HepG2 (cell line): Measurements from ENCODE around the gene RSPRY1. TPM values are rescaled to one million over a fixed set of nuclear protein-coding genes. Genes with fewer than 3 reads are reported as not detected.

ENCODE experiments used
- ASH2L ChIP-seq: fragments of 300-600, 200-600 bp; sonication (generic); IDR thresholded peaks from 2 replicates; pipeline ENCODE4 v1.7.0; 2017; ENCODE audit warnings: low read depth, mild to moderate bottlenecking, moderate library complexity, mixed read lengths, low read length; ENCODE audit not compliant: insufficient read length
- CAMTA2 ChIP-seq: sonication (generic); formaldehyde crosslinking; IDR thresholded peaks from 2 replicates; pipeline ENCODE4 v1.4.0; 2020; ENCODE audit warnings: mild to moderate bottlenecking, missing genetic modification reagents, borderline replicate concordance
- FOXJ3 ChIP-seq: sonication (generic); formaldehyde crosslinking; IDR thresholded peaks from 2 replicates; pipeline ENCODE4 v1.4.0; 2020; ENCODE audit warnings: missing genetic modification reagents, mild to moderate bottlenecking, borderline replicate concordance
- GLI4 ChIP-seq: sonication (generic); formaldehyde crosslinking; IDR thresholded peaks from 2 replicates; pipeline ENCODE4 v1.5.1; 2020; ENCODE audit warnings: missing genetic modification reagents, mild to moderate bottlenecking, moderate library complexity, borderline replicate concordance
- NR2C2 ChIP-seq: sonication (generic); formaldehyde crosslinking; IDR thresholded peaks from 2 replicates; pipeline ENCODE4 v1.4.0; 2020; ENCODE audit warnings: missing genetic modification reagents, mild to moderate bottlenecking, moderate library complexity, borderline replicate concordance
- NRL ChIP-seq: sonication (generic); formaldehyde crosslinking; IDR thresholded peaks from 2 replicates; pipeline ENCODE4 v1.5.0; 2020; ENCODE audit warnings: missing genetic modification reagents, mild to moderate bottlenecking, moderate library complexity, borderline replicate concordance
- RARA ChIP-seq: IDR thresholded peaks from 2 replicates; pipeline ENCODE4 v1.6.1; 2016; ENCODE audit warnings: missing genetic modification reagents, missing compliant biosample characterization
- REPIN1 ChIP-seq: sonication (generic); formaldehyde crosslinking; IDR thresholded peaks from 2 replicates; pipeline ENCODE4 v1.8.0; 2022; ENCODE audit warnings: missing genetic modification reagents, low read depth, mild to moderate bottlenecking, borderline replicate concordance
- ZBTB38 ChIP-seq: sonication (generic); formaldehyde crosslinking; IDR thresholded peaks from 2 replicates; pipeline ENCODE4 v1.5.1; 2020; ENCODE audit warnings: mild to moderate bottlenecking, missing genetic modification reagents
- ZFP36 ChIP-seq: fragments of 150-350 bp; IDR thresholded peaks from 2 replicates; pipeline ENCODE4 v1.6.1; 2018; ENCODE audit warnings: borderline replicate concordance, low read length, low read depth; ENCODE audit not compliant: partially characterized antibody
- ZNF124 ChIP-seq: sonication (generic); formaldehyde crosslinking; IDR thresholded peaks from 2 replicates; pipeline ENCODE4 v1.4.0; 2020; ENCODE audit warnings: missing genetic modification reagents
- ZNF33B ChIP-seq: sonication (generic); formaldehyde crosslinking; IDR thresholded peaks from 2 replicates; pipeline ENCODE4 v1.5.1; 2020; ENCODE audit warnings: mild to moderate bottlenecking, missing genetic modification reagents
- ZNF678 ChIP-seq: sonication (generic); formaldehyde crosslinking; IDR thresholded peaks from 2 replicates; pipeline ENCODE4 v1.4.0; 2020; ENCODE audit warnings: mild to moderate bottlenecking, missing genetic modification reagents
- ZNF781 ChIP-seq: sonication (generic); formaldehyde crosslinking; IDR thresholded peaks from 2 replicates; pipeline ENCODE4 v1.5.1; 2020; ENCODE audit warnings: borderline replicate concordance, mild to moderate bottlenecking, missing genetic modification reagents; ENCODE audit errors: not compliant biosample characterization
- ZNF788 ChIP-seq: sonication (generic); formaldehyde crosslinking; IDR thresholded peaks from 2 replicates; pipeline ENCODE4 v1.5.0; 2020; ENCODE audit warnings: mild to moderate bottlenecking, missing genetic modification reagents, borderline replicate concordance
- ZNF839 ChIP-seq: sonication (generic); formaldehyde crosslinking; IDR thresholded peaks from 2 replicates; pipeline ENCODE4 v1.4.0; 2020; ENCODE audit warnings: missing genetic modification reagents, mild to moderate bottlenecking, borderline replicate concordance
- polyA plus RNA-seq, 8 experiments: library from polyadenylated mRNA; depleted of rRNA in 3 of 8; stranded (reverse) in 7 of 8; unstranded in 1 of 8; fragments of >200 nt; fragmentation: Illumina TruSeq in 4 of 8; extraction: Trizol in 4 of 8; gene quantifications; 2 replicates each; pipeline versions ENCODE4 v1.2.1 to v1.2.3, GENCODE V29; 2011 to 2016; ENCODE audit warnings: low read depth in 4 of 8, missing spikeins in 1 of 8, mixed read lengths in 1 of 8; ENCODE audit not compliant: insufficient read depth in 1 of 8
- total RNA-seq, 5 experiments: library from RNA; depleted of rRNA; stranded (reverse); fragments of >200 nt; fragmentation: Illumina TruSeq; extraction: Trizol; gene quantifications; 2 replicates each; pipeline ENCODE4 v1.2.3, GENCODE V29; 2016; ENCODE audit warnings: low read depth in 1 of 5
- TF ChIP-seq, protein P1 (sequence below): sonication (generic); formaldehyde crosslinking; IDR thresholded peaks from 2 replicates; pipeline ENCODE4 v1.5.0; 2020; ENCODE audit warnings: mild to moderate bottlenecking, missing genetic modification reagents
- TF ChIP-seq, protein P2 (sequence below): sonication (generic); formaldehyde crosslinking; IDR thresholded peaks from 2 replicates; pipeline ENCODE4 v1.8.1; 2023; ENCODE audit warnings: mild to moderate bottlenecking, missing genetic modification reagents, borderline replicate concordance
- TF ChIP-seq, protein P3 (sequence below): sonication (generic); formaldehyde crosslinking; IDR thresholded peaks from 2 replicates; pipeline ENCODE4 v1.5.0; 2020; ENCODE audit warnings: missing genetic modification reagents
- TF ChIP-seq, protein P4 (sequence below): IDR thresholded peaks from 2 replicates; pipeline ENCODE4 v1.6.1; 2016; ENCODE audit warnings: low read depth, control low read depth
- TF ChIP-seq, protein P5 (sequence below): sonication (generic); formaldehyde crosslinking; IDR thresholded peaks from 2 replicates; pipeline ENCODE4 v1.4.0; 2020; ENCODE audit warnings: missing genetic modification reagents

RSPRY1 gene
- total and polyA plus RNA-seq, 2 of the 13 experiments (the other 11 are each of a cell fraction or from before 2014, with no cell fraction given) = 53.4 to 61.0 TPM

DNA sequence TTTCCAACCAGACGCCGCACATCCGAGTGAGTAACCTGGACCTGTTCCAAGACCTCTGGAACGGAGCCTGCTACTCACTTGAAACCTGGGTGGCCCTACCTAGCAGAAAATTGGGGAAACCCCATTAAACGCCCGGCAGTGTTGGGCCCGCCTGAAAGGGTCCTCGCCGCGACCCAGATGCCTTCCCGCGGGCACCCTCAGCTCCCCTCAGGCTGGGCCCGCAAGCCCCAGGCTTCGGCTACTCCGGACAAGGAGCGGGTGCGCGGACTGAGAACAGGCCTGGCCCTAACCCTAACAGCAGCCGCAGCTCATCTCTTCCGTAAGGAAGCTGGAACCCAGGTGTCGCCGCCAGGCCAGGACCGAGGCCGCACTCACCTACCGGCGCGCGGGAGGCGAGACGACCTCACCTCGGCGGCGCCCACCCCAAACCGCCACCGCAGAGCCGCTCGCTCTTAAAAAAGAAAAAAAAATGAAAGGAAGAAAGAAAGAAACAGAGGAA, 634 bp upstream of the RSPRY1 start (continued):
- TF ChIP-seq, protein P1, sequence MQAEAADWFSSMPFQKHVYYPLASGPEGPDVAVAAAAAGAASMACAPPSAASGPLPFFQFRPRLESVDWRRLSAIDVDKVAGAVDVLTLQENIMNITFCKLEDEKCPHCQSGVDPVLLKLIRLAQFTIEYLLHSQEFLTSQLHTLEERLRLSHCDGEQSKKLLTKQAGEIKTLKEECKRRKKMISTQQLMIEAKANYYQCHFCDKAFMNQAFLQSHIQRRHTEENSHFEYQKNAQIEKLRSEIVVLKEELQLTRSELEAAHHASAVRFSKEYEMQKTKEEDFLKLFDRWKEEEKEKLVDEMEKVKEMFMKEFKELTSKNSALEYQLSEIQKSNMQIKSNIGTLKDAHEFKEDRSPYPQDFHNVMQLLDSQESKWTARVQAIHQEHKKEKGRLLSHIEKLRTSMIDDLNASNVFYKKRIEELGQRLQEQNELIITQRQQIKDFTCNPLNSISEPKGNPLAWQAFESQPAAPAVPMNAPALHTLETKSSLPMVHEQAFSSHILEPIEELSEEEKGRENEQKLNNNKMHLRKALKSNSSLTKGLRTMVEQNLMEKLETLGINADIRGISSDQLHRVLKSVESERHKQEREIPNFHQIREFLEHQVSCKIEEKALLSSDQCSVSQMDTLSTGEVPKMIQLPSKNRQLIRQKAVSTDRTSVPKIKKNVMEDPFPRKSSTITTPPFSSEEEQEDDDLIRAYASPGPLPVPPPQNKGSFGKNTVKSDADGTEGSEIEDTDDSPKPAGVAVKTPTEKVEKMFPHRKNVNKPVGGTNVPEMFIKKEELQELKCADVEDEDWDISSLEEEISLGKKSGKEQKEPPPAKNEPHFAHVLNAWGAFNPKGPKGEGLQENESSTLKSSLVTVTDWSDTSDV = 0 out of 2 replicates have a peak, but pooled peaks have one; percentile 50
- TF ChIP-seq ZNF788 (CRISPR knock-in tag) = no peak
- peak; percentile 96 for TF ChIP-seq ASH2L
- peak; percentile 90 for TF ChIP-seq NRL (CRISPR knock-in tag)
- 0 out of 2 replicates have a peak, but pooled peaks have one; percentile 31 for TF ChIP-seq ZNF33B
- TF ChIP-seq ZNF124 (CRISPR knock-in tag) = peak; percentile 32; the same call in 1 of the 2 replicates
- TF ChIP-seq, protein P2, sequence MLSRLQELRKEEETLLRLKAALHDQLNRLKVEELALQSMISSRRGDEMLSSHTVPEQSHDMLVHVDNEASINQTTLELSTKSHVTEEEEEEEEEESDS (CRISPR knock-in tag) = no peak
- TF ChIP-seq FOXJ3 (CRISPR knock-in tag) = peak; percentile 50
- TF ChIP-seq, protein P3, sequence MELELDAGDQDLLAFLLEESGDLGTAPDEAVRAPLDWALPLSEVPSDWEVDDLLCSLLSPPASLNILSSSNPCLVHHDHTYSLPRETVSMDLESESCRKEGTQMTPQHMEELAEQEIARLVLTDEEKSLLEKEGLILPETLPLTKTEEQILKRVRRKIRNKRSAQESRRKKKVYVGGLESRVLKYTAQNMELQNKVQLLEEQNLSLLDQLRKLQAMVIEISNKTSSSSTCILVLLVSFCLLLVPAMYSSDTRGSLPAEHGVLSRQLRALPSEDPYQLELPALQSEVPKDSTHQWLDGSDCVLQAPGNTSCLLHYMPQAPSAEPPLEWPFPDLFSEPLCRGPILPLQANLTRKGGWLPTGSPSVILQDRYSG = 0 out of 2 replicates have a peak, but pooled peaks have one; percentile 3
- peak; percentile 55 for TF ChIP-seq ZNF781 (CRISPR knock-in tag)
- no peak; the same call in 1 of the 2 replicates for TF ChIP-seq ZNF678 (CRISPR knock-in tag)
- TF ChIP-seq, protein P4, sequence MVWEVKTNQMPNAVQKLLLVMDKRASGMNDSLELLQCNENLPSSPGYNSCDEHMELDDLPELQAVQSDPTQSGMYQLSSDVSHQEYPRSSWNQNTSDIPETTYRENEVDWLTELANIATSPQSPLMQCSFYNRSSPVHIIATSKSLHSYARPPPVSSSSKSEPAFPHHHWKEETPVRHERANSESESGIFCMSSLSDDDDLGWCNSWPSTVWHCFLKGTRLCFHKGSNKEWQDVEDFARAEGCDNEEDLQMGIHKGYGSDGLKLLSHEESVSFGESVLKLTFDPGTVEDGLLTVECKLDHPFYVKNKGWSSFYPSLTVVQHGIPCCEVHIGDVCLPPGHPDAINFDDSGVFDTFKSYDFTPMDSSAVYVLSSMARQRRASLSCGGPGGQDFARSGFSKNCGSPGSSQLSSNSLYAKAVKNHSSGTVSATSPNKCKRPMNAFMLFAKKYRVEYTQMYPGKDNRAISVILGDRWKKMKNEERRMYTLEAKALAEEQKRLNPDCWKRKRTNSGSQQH (CRISPR knock-in tag) = peak; percentile 79; the same call in 1 of the 2 replicates
- no peak for TF ChIP-seq ZFP36
- TF ChIP-seq, protein P5, sequence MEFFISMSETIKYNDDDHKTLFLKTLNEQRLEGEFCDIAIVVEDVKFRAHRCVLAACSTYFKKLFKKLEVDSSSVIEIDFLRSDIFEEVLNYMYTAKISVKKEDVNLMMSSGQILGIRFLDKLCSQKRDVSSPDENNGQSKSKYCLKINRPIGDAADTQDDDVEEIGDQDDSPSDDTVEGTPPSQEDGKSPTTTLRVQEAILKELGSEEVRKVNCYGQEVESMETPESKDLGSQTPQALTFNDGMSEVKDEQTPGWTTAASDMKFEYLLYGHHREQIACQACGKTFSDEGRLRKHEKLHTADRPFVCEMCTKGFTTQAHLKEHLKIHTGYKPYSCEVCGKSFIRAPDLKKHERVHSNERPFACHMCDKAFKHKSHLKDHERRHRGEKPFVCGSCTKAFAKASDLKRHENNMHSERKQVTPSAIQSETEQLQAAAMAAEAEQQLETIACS = peak; percentile 44; the same call in 1 of the 2 replicates
- TF ChIP-seq CAMTA2 (CRISPR knock-in tag) = peak; percentile 74; the same call in 1 of the 2 replicates
- 0 out of 2 replicates have a peak, but pooled peaks have one; percentile 45 for TF ChIP-seq ZNF839 (CRISPR knock-in tag)
- TF ChIP-seq NR2C2 = peak; percentile 11; the same call in 1 of the 2 replicates
- TF ChIP-seq REPIN1 (CRISPR knock-in tag) = no peak
- peak; percentile 46; the same call in 1 of the 2 replicates for TF ChIP-seq ZBTB38 (CRISPR knock-in tag)
- TF ChIP-seq GLI4 (CRISPR knock-in tag) = peak; percentile 72; the same call in 1 of the 2 replicates
- no peak for TF ChIP-seq RARA
